WTC11 (cell line): Measurements from ENCODE around the gene BAG3. TPM values are rescaled to one million over a fixed set of nuclear protein-coding genes. Genes with fewer than 3 reads are reported as not detected.

ENCODE experiments used
- ATAC-seq: fragments of 200-7000 bp; cut with Tn5 transposase; 2 replicates; pipeline ENCODE4 v1.10.0; 2021; ENCODE audit warnings: mild to moderate bottlenecking, moderate library complexity
- CTCF ChIA-PET: fragments of 300-600 bp; sonication (Branson Sonifier 250); formaldehyde crosslinking; loops from one replicate; lab custom pipeline; 2021; ENCODE audit warnings: antibody characterized with exemption; lab: Charles Lee
- POLR2A ChIA-PET: fragments of 350-600 bp; sonication (Branson Sonifier 250); formaldehyde crosslinking; loops from one replicate; lab custom pipeline; 2021; ENCODE audit warnings: antibody characterized with exemption; lab: Charles Lee
- DNase-seq: peaks from one replicate; pipeline ENCODE4 v3.0.0; 2021; ENCODE audit warnings: low spot score
- H3K27ac Mint-ChIP-seq: 2 replicates; pipeline ENCODE4 v1.8.0; 2021; ENCODE audit warnings: mixed read lengths
- H3K27me3 Mint-ChIP-seq: 2 replicates; pipeline ENCODE4 v1.8.0; 2021; ENCODE audit warnings: low read depth, mild to moderate bottlenecking, moderate library complexity, mixed read lengths
- H3K36me3 Mint-ChIP-seq: 2 replicates; pipeline ENCODE4 v1.8.0; 2021; ENCODE audit warnings: mixed read lengths
- H3K4me1 Mint-ChIP-seq: 2 replicates; pipeline ENCODE4 v1.8.0; 2022; ENCODE audit warnings: mixed read lengths
- H3K4me3 Mint-ChIP-seq: 2 replicates; pipeline ENCODE4 v1.8.0; 2021; ENCODE audit warnings: mild to moderate bottlenecking, moderate library complexity, mixed read lengths
- H3K9me3 Mint-ChIP-seq: 2 replicates; pipeline ENCODE4 v1.8.0; 2021; ENCODE audit warnings: mixed read lengths
- AFF4 ChIP-seq: sonication (generic); formaldehyde crosslinking; IDR thresholded peaks from 2 replicates; pipeline ENCODE4 v1.8.1; 2023; ENCODE audit warnings: mild to moderate bottlenecking, missing genetic modification reagents, borderline replicate concordance
- CREM ChIP-seq: sonication (generic); formaldehyde crosslinking; IDR thresholded peaks from 2 replicates; pipeline ENCODE4 v1.8.1; 2022; ENCODE audit warnings: mild to moderate bottlenecking, missing genetic modification reagents, moderate library complexity
- ERG ChIP-seq: fragments of 250-450 bp; sonication (Bioruptor Pico); IDR thresholded peaks from 2 replicates; pipeline ENCODE4 v1.8.0; 2021; ENCODE audit warnings: mild to moderate bottlenecking
- FOXJ3 ChIP-seq: sonication (generic); formaldehyde crosslinking; IDR thresholded peaks from 2 replicates; pipeline ENCODE4 v1.9.0; 2021; ENCODE audit warnings: missing genetic modification reagents, mild to moderate bottlenecking, borderline replicate concordance
- FOXP1 ChIP-seq: sonication (generic); formaldehyde crosslinking; IDR thresholded peaks from 2 replicates; pipeline ENCODE4 v1.8.0; 2022; ENCODE audit warnings: missing genetic modification reagents, mild to moderate bottlenecking, moderate library complexity, borderline replicate concordance
- IRF1 ChIP-seq: sonication (generic); formaldehyde crosslinking; IDR thresholded peaks from 2 replicates; pipeline ENCODE4 v1.8.0; 2023; ENCODE audit warnings: missing genetic modification reagents
- KAT7 ChIP-seq: sonication (generic); formaldehyde crosslinking; IDR thresholded peaks from 2 replicates; pipeline ENCODE4 v1.8.1; 2023; ENCODE audit warnings: missing genetic modification reagents, mild to moderate bottlenecking, borderline replicate concordance
- NFYB ChIP-seq: sonication (generic); formaldehyde crosslinking; conservative IDR thresholded peaks from 2 replicates; pipeline ENCODE4 v1.8.0; 2022; ENCODE audit warnings: low read depth, missing genetic modification reagents
- SOX15 ChIP-seq: fragments of 250-450 bp; sonication (Bioruptor Pico); IDR thresholded peaks from 2 replicates; pipeline ENCODE4 v1.9.0; 2021; ENCODE audit warnings: mild to moderate bottlenecking
- TEAD1 ChIP-seq: sonication (generic); formaldehyde crosslinking; IDR thresholded peaks from 2 replicates; pipeline ENCODE4 v1.8.0; 2022; ENCODE audit warnings: mild to moderate bottlenecking, missing genetic modification reagents
- ZBTB43 ChIP-seq: sonication (generic); formaldehyde crosslinking; IDR thresholded peaks from 2 replicates; pipeline ENCODE4 v1.8.1; 2023; ENCODE audit warnings: mild to moderate bottlenecking, missing genetic modification reagents
- ZMAT4 ChIP-seq: fragments of 250-450 bp; sonication (Bioruptor Pico); IDR thresholded peaks from 2 replicates; pipeline ENCODE4 v1.9.0; 2021; ENCODE audit warnings: mild to moderate bottlenecking
- ZNF138 ChIP-seq: sonication (generic); formaldehyde crosslinking; conservative IDR thresholded peaks from 2 replicates; pipeline ENCODE4 v1.8.1; 2022; ENCODE audit warnings: mild to moderate bottlenecking, moderate library complexity, missing genetic modification reagents
- ZNF263 ChIP-seq: sonication (generic); formaldehyde crosslinking; IDR thresholded peaks from 2 replicates; pipeline ENCODE4 v1.8.1; 2022; ENCODE audit warnings: low read depth, mild to moderate bottlenecking, moderate library complexity, missing genetic modification reagents
- ZNF317 ChIP-seq: sonication (generic); formaldehyde crosslinking; IDR thresholded peaks from 2 replicates; pipeline ENCODE4 v1.8.1; 2023; ENCODE audit warnings: low read depth, mild to moderate bottlenecking, moderate library complexity, missing genetic modification reagents, borderline replicate concordance
- ZNF532 ChIP-seq: fragments of 250-450 bp; sonication (Bioruptor Pico); IDR thresholded peaks from 2 replicates; pipeline ENCODE4 v1.9.0; 2021; ENCODE audit warnings: mild to moderate bottlenecking, borderline replicate concordance
- total RNA-seq: library from RNA; stranded (reverse); gene quantifications from 3 replicates; pipeline ENCODE4 v1.2.3, GENCODE V29; 2021

The BAG3 gene
- total RNA-seq, 1 experiment from 2014 or later: 15.7 TPM

GRCh38 chr10:119604468-119604867 lies 46.7 kb upstream of the BAG3 start (continued):
- TF ChIP-seq AFF4 (CRISPR knock-in tag) (no peak), ZNF138 (no peak), SOX15 (CRISPR knock-in tag) (no peak), KAT7 (CRISPR knock-in tag) (no peak), ERG (no peak), ZNF317 (CRISPR knock-in tag) (no peak), ZMAT4 (CRISPR knock-in tag) (no peak), TEAD1 (CRISPR knock-in tag) (no peak), ZBTB43 (CRISPR knock-in tag) (no peak)

GRCh38 chr10:119608316-119609155 lies 42.6 kb upstream of the BAG3 start:
- H3K36me3 Mint-ChIP-seq: peaks cover 3% of the 10 kb centered on the region
- H3K27me3 Mint-ChIP-seq: peaks cover 4% of the 10 kb centered on the region; the same call in 1 of the 2 replicates
- no peak for TF ChIP-seq ZNF263 (CRISPR knock-in tag)
- no peak for TF ChIP-seq NFYB (CRISPR knock-in tag)
- no peak for TF ChIP-seq IRF1 (CRISPR knock-in tag)
- no peak for TF ChIP-seq CREM (CRISPR knock-in tag)
- no peak for TF ChIP-seq ZNF532 (CRISPR knock-in tag)
- no peak for TF ChIP-seq FOXP1 (CRISPR knock-in tag)
- no peak for TF ChIP-seq ZMAT4 (CRISPR knock-in tag)
- TF ChIP-seq FOXJ3 (CRISPR knock-in tag): no peak
- ATAC-seq: peak; percentile 96
- no peaks in the 10 kb centered on the region; the same call in 1 of the 2 replicates for H3K4me1 Mint-ChIP-seq
- CTCF ChIA-PET: interaction anchor here (0.5 to 2.0 kb wide), 23 partner anchors 9 to 523 kb away, joined by 3 to 21 read pairs (median 4); partner anchors contain the start of genes BAG3 and INPP5F
- peaks cover 11% of the 10 kb centered on the region for H3K9me3 Mint-ChIP-seq
- H3K4me3 Mint-ChIP-seq: no peak overlapping the region
- peak; percentile 65 for DNase-seq
- H3K27ac Mint-ChIP-seq: no peak overlapping the region
- POLR2A ChIA-PET: interaction anchor here (1.4 kb wide), 1 partner anchor 43 kb away, joined by 3 read pairs; the partner anchor contains the start of gene BAG3
